VCaP (cell line): Measurements from ENCODE around the gene FCRL4.
"Not testable (repeated sequence)": the region's sequence is repeated elsewhere in the genome, so short reads cannot be mapped to it uniquely, and the experiment has no call there.

Experiments used
- H3K27ac ChIP-seq: fragments of 450-650 bp; 2 replicates; pipeline ENCODE4 v1.5.1; 2017
- TF ChIP-seq, protein P1 (sequence below): fragments of 450-650 bp; conservative IDR thresholded peaks from 2 replicates; pipeline ENCODE4 v1.5.1; 2017; ENCODE audit warnings: mild to moderate bottlenecking, moderate library complexity

The FCRL4 gene

DNA sequence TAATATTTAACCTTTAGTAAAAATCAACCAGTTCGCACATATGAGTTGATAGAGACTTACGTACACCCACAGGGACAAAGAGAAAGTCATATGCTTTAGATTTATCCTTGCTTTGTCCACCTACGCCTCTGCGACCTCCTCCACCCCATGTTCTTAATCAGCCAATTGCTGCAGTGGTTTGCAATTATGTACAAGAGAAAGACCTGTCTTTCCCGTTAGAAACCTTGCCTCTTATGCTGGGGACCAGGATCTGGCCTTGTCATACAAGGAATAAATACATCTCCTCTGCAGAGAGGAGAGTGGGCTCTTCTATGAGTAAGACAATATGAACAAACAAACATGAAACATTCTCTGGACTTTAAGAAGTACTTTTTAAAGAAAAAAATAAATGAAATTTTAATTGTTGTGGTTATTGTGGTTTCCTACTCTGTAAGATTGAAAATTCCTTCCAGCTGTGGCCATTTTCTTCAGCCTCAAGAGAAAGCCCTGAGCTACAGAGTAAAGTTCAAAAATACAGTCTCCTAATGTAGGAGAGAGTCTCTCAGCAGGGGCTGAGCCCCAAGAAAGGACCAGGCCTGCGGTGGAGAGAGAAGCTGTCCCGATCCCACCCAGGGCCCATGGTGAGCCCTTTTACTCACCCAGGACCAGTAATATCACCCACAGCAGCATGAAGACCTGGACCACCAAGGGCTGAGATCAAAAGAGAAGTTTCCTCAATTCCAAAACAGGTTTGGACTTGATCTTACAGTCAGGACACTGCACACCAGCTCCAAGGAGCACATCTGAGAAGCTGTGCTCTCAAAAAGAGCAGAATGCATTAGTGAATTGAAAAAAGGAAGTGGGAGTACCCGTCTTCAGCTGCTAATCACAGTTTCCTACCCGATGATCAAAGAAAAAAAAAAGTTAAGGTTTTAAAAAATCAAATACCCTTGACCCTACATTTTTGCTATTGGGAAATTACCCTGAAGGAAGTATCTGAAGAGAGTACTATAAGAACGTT, 45.9 kb downstream of the FCRL4 start, which contains the start of gene FCRL5:
FCRL5 (minus strand) TSS at position 822 of the 1,000 bp plus-strand sequence; CDS start at position 669, 153 bp downstream.
- TF ChIP-seq, protein P1, sequence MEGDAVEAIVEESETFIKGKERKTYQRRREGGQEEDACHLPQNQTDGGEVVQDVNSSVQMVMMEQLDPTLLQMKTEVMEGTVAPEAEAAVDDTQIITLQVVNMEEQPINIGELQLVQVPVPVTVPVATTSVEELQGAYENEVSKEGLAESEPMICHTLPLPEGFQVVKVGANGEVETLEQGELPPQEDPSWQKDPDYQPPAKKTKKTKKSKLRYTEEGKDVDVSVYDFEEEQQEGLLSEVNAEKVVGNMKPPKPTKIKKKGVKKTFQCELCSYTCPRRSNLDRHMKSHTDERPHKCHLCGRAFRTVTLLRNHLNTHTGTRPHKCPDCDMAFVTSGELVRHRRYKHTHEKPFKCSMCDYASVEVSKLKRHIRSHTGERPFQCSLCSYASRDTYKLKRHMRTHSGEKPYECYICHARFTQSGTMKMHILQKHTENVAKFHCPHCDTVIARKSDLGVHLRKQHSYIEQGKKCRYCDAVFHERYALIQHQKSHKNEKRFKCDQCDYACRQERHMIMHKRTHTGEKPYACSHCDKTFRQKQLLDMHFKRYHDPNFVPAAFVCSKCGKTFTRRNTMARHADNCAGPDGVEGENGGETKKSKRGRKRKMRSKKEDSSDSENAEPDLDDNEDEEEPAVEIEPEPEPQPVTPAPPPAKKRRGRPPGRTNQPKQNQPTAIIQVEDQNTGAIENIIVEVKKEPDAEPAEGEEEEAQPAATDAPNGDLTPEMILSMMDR = no peak
- no peak within 1 kb of the TSS for H3K27ac ChIP-seq

DNA sequence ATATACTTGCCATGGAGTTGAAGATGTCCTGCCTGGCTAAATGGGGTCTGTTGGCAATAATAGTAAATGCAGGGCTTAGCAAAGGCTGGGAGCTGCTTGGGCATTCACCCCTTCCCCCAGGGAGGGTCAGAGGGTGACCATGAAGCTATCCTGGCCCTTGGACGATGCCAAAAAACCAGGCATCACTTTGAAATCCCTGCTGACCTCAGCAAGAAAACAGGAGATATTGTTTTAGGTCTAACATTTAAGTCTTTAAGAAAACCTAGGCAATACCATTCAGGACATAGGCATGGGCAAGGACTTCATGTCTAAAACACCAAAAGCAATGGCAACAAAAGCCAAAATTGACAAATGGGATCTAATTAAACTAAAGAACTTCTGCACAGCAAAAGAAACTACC, 49.8 kb downstream of the FCRL4 start:
- H3K27ac ChIP-seq = not testable (repeated sequence)

DNA sequence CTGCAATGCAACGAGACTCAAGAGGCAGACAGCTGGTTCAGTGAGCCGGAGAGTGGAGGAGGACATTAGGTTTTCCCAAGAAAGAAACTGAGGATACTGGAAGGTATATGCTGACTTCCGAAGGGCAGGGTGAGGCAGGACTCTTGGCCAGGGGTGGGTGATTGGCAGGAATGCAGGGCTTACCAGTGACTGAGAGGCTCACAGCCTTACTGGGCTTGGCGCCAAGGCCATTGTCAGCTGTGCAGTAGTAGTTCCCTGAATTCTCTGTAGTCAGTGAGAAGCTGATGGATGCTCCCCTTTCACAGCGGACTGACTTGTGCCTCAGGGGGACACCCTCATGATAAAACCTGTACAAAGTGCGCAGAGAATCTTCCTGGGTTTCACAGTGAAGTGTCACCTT, 55.2 kb downstream of the FCRL4 start:
- TF ChIP-seq, protein P1 = no peak

DNA sequence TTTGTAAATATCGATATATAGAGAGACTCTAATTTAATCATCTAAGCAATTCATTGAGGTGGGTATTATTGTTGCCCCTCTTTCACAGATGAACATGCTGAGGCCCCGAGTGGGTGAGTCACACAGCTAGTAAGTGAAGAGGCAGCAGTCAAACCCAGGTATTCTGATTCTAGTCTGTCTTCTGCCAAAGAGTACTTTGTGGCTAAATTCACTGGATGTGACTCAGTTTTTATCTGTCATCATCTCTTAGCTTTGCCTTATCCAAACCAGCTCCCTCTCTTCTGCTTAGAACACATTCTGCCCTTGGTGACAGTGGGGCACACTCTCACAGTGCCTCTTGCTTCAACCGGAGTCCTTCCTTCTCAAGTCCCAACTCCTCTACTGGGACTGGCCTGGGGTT, 57.0 kb downstream of the FCRL4 start:
- TF ChIP-seq, protein P1 = no peak
- no peak overlapping the region for H3K27ac ChIP-seq

More for the DNA sequence above, 55.2 kb downstream of the FCRL4 start:
- no peak overlapping the region for H3K27ac ChIP-seq

DNA sequence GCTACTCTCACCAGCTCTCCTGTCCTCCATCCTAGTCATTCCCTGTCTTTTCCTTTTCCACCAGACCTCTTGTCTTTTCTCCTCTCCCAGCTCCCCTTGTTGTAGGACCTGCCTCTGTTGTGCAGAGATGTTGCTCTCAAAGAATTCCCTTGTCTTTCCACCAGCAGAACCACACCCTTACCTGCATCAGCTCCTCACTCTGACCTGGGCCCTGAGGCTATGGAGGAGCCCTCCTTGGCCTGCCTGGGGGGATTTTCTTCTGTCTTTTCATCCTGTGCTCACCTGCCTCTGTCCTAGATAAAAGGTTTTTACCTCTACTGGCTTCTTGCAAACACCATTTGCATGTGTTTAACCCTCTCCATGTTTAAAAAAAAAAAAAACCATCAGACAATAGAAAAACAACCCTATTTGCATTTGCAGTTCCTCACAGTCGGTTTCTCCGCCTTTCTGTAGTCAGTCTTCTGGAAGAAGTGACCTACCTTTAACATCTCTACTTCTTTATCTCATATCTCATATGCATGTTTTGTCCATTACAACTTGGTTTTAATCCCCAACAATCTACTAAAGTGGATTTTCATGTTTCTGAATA, 57.6 kb downstream of the FCRL4 start:
- no peak overlapping the region for H3K27ac ChIP-seq

DNA sequence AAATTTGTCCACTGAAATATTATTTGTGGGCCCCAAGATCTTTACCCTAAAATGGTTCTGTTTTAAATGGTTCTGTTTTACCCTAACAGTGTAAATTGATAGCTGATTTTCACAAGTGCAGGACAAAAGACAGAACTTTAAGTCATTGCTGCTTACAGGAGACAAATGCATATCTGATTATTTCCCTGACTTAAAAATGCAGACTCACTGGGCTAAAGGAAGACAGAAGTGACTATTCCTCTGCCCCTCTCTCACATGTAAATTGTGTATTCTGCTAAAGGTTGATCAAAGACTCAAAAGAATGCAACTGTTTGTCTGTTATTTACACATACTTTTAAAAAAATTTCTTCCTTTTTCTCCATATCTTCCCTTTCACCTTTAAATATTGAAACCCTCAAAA, 58.3 kb downstream of the FCRL4 start:
- H3K27ac ChIP-seq = no peak overlapping the region
- TF ChIP-seq, protein P1 = no peak

More for the DNA sequence above, 57.6 kb downstream of the FCRL4 start:
- TF ChIP-seq, protein P1 = no peak

DNA sequence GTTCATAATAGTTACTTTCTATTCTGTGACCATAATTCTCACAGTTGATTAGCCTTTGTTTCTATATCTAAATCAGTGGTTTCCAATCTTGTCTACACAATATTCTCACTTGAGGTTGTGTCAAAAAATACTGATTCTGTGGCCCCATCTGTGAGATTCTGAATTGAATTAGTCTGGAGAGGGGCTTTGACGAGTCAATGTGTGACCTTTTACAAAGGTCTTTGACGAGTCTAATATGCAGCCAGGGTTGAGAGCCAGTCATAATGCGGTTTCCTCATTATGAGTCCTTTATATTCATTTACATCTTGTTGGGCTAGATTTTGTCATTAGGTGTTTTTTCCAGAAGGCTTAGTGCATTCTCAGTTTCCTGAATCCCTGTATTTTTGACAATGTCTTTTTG, 65.3 kb downstream of the FCRL4 start:
- H3K27ac ChIP-seq = no peak overlapping the region
- TF ChIP-seq, protein P1 = no peak
